CD4-positive, alpha-beta T cell treated with Interleukin-6 at 100 ng/mL for 8 hours (primary cell): ENCODE data around the gene ZNF467.

ENCODE experiments used
- DNase-seq: peaks from one replicate; pipeline ENCODE4 v3.0.0-alpha.2; 2020; ENCODE audit warnings: mixed read lengths, low spot score

Gene ZNF467

GRCh38 chr7:149748076-149748874, 25.1 kb downstream of the ZNF467 start:
- no peak for DNase-seq

- no peak for DNase-seq
These were observed 29.7 kb downstream of the ZNF467 start for GRCh38 chr7:149743476-149744255.

DNA sequence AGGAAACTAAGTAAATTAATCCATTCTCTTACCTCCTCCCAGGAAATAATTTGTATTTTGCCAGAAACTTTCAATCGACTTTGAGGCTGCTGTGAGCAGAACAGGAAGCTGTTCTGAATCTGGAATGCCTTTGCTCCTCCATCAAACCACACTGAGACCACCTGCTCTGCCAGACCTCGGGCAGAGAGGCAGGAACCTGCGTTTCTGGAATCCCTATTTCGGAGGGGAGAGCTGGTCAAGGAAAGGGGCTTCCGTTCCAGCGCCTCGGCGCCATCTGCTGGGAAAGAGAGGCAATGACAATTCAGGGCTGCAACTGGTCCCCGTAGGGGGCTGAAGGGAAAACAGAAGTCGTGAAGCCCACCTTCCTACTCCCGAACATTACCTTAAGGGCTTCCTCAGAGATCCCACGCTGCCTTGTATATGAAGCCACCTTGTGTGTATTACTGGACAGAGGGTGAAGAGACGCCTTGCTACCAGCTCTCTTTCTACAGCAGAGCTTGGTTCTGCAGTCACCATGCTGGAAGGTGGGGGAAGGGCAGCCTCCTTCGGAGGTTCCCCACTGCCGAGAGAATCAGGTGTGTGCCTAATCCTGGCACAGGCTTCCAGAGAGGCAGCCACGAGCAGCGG, 31.2 kb downstream of the ZNF467 start:
- peak; percentile 56 for DNase-seq

- no peak for DNase-seq
These were observed 31.8 kb downstream of the ZNF467 start for GRCh38 chr7:149741629-149742028.

- DNase-seq, result no peak
These were observed 36.7 kb downstream of the ZNF467 start for GRCh38 chr7:149736478-149737360.

DNA sequence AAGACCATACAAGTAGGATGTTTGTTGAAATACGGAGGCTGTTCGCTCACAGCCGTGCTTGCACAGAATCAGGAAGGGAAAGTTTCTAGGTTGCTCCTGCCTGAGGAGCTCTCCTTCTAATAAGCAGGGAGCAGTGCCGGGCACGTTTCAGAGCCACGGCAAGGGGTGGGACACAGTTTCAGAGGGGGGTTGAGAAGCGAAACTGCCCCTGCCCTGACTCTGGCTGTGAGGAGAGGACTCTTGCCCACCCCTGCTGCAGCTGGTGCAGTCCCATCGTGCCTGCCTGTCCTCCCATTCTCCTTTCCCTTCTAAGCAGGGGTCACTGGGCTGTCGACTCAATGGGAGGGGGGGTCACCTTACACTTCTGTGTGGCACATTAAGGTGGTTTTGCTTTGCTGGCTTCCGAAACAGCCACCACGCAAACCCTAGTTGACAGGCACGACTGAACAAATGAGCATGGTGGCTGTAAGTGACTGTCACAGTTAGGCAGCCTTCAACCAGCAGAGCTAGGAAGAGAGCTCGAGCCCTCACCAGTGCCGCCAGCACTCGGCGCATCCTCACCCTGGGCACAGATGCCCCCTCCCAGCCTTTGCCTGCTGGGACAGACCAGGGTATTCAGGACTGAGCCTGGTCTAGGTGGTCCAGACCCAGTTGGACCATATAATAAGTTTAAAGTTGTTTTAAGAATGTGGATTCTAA, 37.5 kb downstream of the ZNF467 start:
- DNase-seq, result no peak

DNA sequence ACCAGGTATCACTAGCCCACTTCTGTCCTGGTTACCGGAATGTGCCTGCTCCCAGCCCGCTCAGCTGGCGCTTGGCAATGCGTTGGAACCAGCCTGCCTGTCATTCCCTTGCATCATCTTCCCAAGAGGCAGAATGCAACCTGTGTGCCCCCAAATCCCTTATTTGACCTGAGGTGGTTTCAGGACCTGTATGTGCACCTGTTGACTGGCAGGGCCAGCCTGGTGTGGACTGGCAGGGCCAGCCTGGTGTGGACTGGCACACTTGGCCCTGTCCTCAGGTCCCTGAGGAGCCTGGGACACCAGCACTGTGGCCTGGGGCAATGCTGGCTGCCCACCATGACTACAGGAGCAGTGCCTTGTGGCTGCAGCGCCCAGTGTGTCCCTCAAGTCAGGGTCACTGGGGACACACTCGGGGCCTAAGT, 38.2 kb downstream of the ZNF467 start:
- DNase-seq, result no peak

- no peak for DNase-seq
These were observed 38.7 kb downstream of the ZNF467 start for GRCh38 chr7:149734791-149735075.

DNA sequence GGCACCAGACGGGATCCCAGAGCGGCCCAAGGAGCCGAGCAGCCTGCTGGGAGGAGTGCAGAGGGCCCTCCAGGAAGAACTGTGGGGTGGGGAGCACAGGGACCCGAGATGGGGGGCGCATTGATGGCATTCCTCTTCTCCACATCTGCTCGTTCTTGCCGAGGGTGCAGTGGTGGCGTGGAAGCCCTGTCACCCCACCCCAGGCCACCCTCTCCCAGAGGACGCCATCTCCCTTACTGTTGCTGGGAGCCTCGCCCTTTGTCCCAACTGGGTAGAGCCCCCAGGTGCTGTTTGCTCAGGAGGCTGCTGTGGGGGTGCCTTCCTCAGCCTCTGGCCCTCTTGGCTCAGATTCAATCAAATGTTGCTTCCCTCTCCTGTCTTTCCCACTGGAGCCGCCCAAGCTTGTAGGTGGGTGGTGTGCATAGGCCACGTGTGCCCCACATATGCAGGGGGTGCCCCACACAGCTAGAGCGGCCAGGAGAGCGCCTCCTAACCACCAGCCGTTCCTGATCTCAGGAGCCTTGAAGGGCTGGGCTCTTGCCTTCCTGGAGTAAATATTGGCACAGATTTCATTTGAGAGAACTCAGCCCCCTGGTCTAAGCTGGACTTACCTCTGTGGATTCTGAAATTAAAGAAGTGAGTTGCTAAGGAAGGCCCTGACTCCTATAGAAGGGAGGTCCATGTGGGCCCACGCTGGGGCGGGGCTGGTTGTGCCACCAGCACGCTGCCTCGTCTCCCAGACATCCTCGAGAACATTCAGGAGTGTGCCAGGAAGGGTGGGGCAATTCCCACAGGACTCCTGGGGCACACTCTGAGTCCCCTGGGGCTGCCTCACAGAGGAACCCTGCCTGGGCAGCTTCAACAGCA, 39.2 kb downstream of the ZNF467 start:
- DNase-seq, result no peak

- DNase-seq, result no peak
These were observed 40.1 kb downstream of the ZNF467 start for GRCh38 chr7:149733131-149733923.

- DNase-seq, result no peak
These were observed 40.8 kb downstream of the ZNF467 start for GRCh38 chr7:149732611-149733010.

- DNase-seq, result no peak
These were observed 41.3 kb downstream of the ZNF467 start for GRCh38 chr7:149732111-149732561.

GRCh38 chr7:149731207-149731955, 42.0 kb downstream of the ZNF467 start:
- DNase-seq, result no peak

- no peak for DNase-seq
These were observed 43.2 kb downstream of the ZNF467 start for GRCh38 chr7:149729983-149730801.

DNA sequence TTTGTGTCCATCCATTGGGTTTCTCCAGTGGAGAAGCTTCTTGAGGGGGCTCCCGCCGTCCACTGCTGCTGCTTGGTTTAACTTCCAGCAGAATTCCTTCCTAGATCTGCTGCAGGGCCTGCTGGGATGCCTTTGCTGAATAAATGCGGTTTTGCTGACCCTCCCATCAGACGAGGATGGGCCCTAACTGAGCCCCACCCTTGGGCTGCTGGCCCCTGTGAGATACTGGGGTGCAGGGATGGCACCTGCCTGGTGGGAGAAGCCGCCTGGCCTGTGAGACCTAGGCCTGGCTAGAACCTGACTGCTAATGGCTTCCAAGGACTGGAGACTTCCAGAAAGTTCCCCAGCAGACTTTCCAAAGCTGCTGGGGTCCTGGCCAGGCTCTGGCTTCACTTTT, 43.8 kb downstream of the ZNF467 start:
- no peak for DNase-seq

- no peak for DNase-seq
These were observed 44.7 kb downstream of the ZNF467 start for GRCh38 chr7:149728491-149729375.
